H9 (cell line): ENCODE data around the gene NBEA. TPM values are rescaled to one million over a fixed set of nuclear protein-coding genes. Genes with fewer than 3 reads are reported as not detected.

ENCODE experiments used
- DNase-seq: peaks from one replicate; pipeline ENCODE4 v3.0.0-alpha.2; 2017
- H2AFZ ChIP-seq: one replicate; pipeline ENCODE4 v1.6.1; 2013; ENCODE audit warnings: mild to moderate bottlenecking, low read length, control low read depth, moderate library complexity
- H2AK5ac ChIP-seq: 2 replicates; pipeline ENCODE4 v1.6.1; 2013; ENCODE audit warnings: low read length, control low read depth, mixed read lengths; ENCODE audit not compliant: insufficient read length
- H2BK120ac ChIP-seq: one replicate; pipeline ENCODE4 v1.6.1; 2013; ENCODE audit warnings: low read depth, mild to moderate bottlenecking, low read length, control low read depth, inconsistent platforms; ENCODE audit not compliant: poor library complexity, severe bottlenecking
- H2BK12ac ChIP-seq: 2 replicates; pipeline ENCODE4 v1.6.1; 2013; ENCODE audit warnings: low read length, control low read depth, mixed read lengths, low read depth; ENCODE audit not compliant: insufficient read length
- H2BK15ac ChIP-seq: 2 replicates; pipeline ENCODE4 v1.6.1; 2013; ENCODE audit warnings: low read depth, low read length, control low read depth
- H2BK20ac ChIP-seq: one replicate; pipeline ENCODE4 v1.6.1; 2013; ENCODE audit warnings: low read depth, mild to moderate bottlenecking, low read length, control low read depth, inconsistent platforms; ENCODE audit not compliant: poor library complexity, severe bottlenecking
- H2BK5ac ChIP-seq: 2 replicates; pipeline ENCODE4 v1.6.1; 2013; ENCODE audit warnings: low read length, control low read depth, mixed read lengths; ENCODE audit not compliant: insufficient read length
- H3K14ac ChIP-seq: 2 replicates; pipeline ENCODE4 v1.6.1; 2013; ENCODE audit warnings: low read length, control low read depth; ENCODE audit not compliant: insufficient read depth
- H3K18ac ChIP-seq: 2 replicates; pipeline ENCODE4 v1.6.1; 2013; ENCODE audit warnings: low read depth, mild to moderate bottlenecking, mixed read lengths, low read length, control low read depth; ENCODE audit not compliant: insufficient read length
- H3K23ac ChIP-seq: 2 replicates; pipeline ENCODE4 v1.6.1; 2013; ENCODE audit warnings: low read length, control low read depth, mixed read lengths, low read depth; ENCODE audit not compliant: insufficient read length
- H3K23me2 ChIP-seq: 2 replicates; pipeline ENCODE4 v1.6.1; 2013; ENCODE audit warnings: low read depth, mild to moderate bottlenecking, mixed read lengths, low read length, control low read depth; ENCODE audit not compliant: insufficient read length, poor library complexity, severe bottlenecking
- H3K27ac ChIP-seq: 2 replicates; pipeline ENCODE4 v1.5.1; 2013; ENCODE audit warnings: low read length, control low read depth, mixed read lengths, low read depth; ENCODE audit not compliant: insufficient read length
- H3K27me3 ChIP-seq: 2 replicates; pipeline ENCODE4 v1.6.1; 2013; ENCODE audit warnings: low read length, control low read depth, inconsistent platforms; ENCODE audit not compliant: insufficient read depth
- H3K4ac ChIP-seq: 2 replicates; pipeline ENCODE4 v1.6.1; 2013; ENCODE audit warnings: low read depth, mild to moderate bottlenecking, control low read depth, inconsistent platforms, low read length, moderate library complexity
- H3K4me1 ChIP-seq: 2 replicates; pipeline ENCODE4 v1.6.1; 2013; ENCODE audit warnings: low read length, control low read depth, inconsistent platforms; ENCODE audit not compliant: insufficient read depth
- H3K4me2 ChIP-seq: 2 replicates; pipeline ENCODE4 v1.6.1; 2013; ENCODE audit warnings: low read length, control low read depth, mixed read lengths; ENCODE audit not compliant: insufficient read length, insufficient read depth
- H3K56ac ChIP-seq: 2 replicates; pipeline ENCODE4 v1.6.1; 2013; ENCODE audit warnings: low read depth, mild to moderate bottlenecking, mixed read lengths, low read length, control low read depth; ENCODE audit not compliant: insufficient read length
- H3K79me1 ChIP-seq: 2 replicates; pipeline ENCODE4 v1.6.1; 2013; ENCODE audit warnings: low read depth, mild to moderate bottlenecking, moderate library complexity, low read length, control low read depth, inconsistent platforms; ENCODE audit not compliant: insufficient read depth, poor library complexity, severe bottlenecking
- H3K79me2 ChIP-seq: 2 replicates; pipeline ENCODE4 v1.6.1; 2013; ENCODE audit warnings: low read length, control low read depth, inconsistent platforms; ENCODE audit not compliant: insufficient read depth
- H3K9ac ChIP-seq: 2 replicates; pipeline ENCODE4 v1.6.1; 2013; ENCODE audit warnings: low read length, control low read depth, mixed read lengths; ENCODE audit not compliant: insufficient read length; ENCODE audit errors: extremely low read depth
- H3K9me3 ChIP-seq: one replicate; pipeline ENCODE4 v1.6.1; 2013; ENCODE audit warnings: low read depth, low read length, inconsistent platforms; ENCODE audit not compliant: control insufficient read depth
- H3T11ph ChIP-seq: one replicate; pipeline ENCODE4 v1.6.1; 2013; ENCODE audit warnings: mild to moderate bottlenecking, low read length, control low read depth, inconsistent platforms
- H4K20me1 ChIP-seq: one replicate; pipeline ENCODE4 v1.6.1; 2013; ENCODE audit not compliant: control insufficient read depth, insufficient read length, insufficient read depth
- H4K5ac ChIP-seq: 2 replicates; pipeline ENCODE4 v1.6.1; 2013; ENCODE audit warnings: low read depth, mild to moderate bottlenecking, mixed read lengths, low read length, control low read depth; ENCODE audit not compliant: insufficient read length
- H4K8ac ChIP-seq: replicated peaks from 2 replicates; pipeline ENCODE4 v1.6.1; 2013; ENCODE audit warnings: low read length, control low read depth, mixed read lengths, low read depth; ENCODE audit not compliant: insufficient read length
- H4K91ac ChIP-seq: 2 replicates; pipeline ENCODE4 v1.6.1; 2013; ENCODE audit warnings: low read depth, mild to moderate bottlenecking, moderate library complexity, mixed read lengths, low read length, control low read depth; ENCODE audit not compliant: insufficient read length
- H3K27ac Mint-ChIP-seq, 3 experiments: 2 replicates in 2 of 3; 3 replicates in 1 of 3; pipeline ENCODE4 v1.8.0; 2020 to 2021; ENCODE audit warnings: mixed read lengths in 3 of 3, mild to moderate bottlenecking in 1 of 3, moderate library complexity in 1 of 3
- H3K27me3 Mint-ChIP-seq: 2 replicates; pipeline ENCODE4 v1.8.0; 2021; ENCODE audit warnings: low read depth, mild to moderate bottlenecking, moderate library complexity, mixed read lengths
- H3K36me3 Mint-ChIP-seq, 3 experiments: 2 replicates in 2 of 3; 3 replicates in 1 of 3; pipeline ENCODE4 v1.8.0; 2020 to 2021; ENCODE audit warnings: low read depth in 3 of 3, mixed read lengths in 3 of 3; ENCODE audit not compliant: insufficient read depth in 1 of 3
- H3K4me1 Mint-ChIP-seq, 2 experiments: 2 replicates each; pipeline ENCODE4 v1.8.0; 2020; ENCODE audit warnings: mixed read lengths in 2 of 2
- H3K4me3 Mint-ChIP-seq, 2 experiments: 2 replicates in 1 of 2; 3 replicates in 1 of 2; pipeline ENCODE4 v1.8.0; 2020 to 2021; ENCODE audit warnings: mild to moderate bottlenecking in 2 of 2, mixed read lengths in 2 of 2, moderate library complexity in 1 of 2
- H3K9me3 Mint-ChIP-seq, 2 experiments: 2 replicates in 1 of 2; 3 replicates in 1 of 2; pipeline ENCODE4 v1.8.0; 2020; ENCODE audit warnings: mild to moderate bottlenecking in 2 of 2, mixed read lengths in 2 of 2, moderate library complexity in 1 of 2
- WGBS: extraction: QIAGEN DNeasy Blood & Tissue Kit; methylation state at CpG from one replicate; pipeline ENCODE4 v1.1.7; 2013; ENCODE audit warnings: missing lambda C conversion rate, low lambda C conversion rate, mixed read lengths; ENCODE audit not compliant: insufficient read length; ENCODE audit errors: extremely low coverage; 5-methylcytosine and 5-hydroxymethylcytosine counted together
- total RNA-seq: library from RNA; stranded (reverse); gene quantifications from 2 replicates; pipeline ENCODE4 v1.2.1, GENCODE V29; 2021
- TF ChIP-seq, protein P1 (sequence below): fragments of 200-600 bp; sonication (generic); conservative IDR thresholded peaks from 3 replicates; pipeline ENCODE4 v1.8.0; 2021; ENCODE audit warnings: antibody characterized with exemption, mild to moderate bottlenecking

NBEA gene
- total RNA-seq, 1 experiment from 2014 or later, result 17.3 TPM

DNA sequence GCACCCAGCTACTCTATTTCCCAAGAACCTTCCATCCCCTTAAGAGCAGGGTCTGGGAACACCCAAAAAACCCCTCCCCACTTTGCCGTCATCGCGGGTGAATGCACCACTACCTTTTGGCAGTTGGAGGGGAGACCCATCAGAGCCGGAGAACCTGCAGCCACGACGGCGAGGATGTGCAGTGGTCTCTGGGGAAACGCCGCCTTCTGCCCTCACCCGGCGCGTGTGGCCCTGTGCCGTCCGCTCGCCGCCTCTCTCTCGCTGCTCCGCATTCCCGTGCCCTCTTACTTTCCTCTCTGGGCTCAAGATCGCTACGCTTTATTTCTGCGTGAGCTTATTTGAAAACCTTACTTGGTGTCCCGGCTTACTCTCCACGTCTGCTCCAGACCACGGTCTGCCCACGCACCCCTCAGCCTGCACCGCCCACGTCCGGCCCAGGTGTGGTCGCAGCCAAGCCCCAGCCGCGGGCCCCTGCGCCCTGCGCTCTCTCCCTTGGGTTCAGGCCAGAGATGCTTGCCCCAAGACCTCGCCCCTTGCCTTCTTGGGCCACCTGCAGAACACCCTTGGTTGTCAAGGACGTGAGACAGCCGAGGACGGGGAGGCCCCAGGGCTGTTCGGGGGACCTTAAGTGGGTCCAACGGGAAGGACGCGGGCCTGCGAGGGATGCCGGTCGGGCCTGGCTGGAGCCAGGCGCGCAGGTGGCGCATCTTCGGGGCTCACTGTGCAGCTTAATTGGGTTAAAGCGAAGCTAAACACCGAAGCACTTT, 536.4 kb downstream of the NBEA start:
- Mint-ChIP-seq H3K27me3 (peaks cover 75% of the 10 kb centered on the region), H3K36me3 (peaks cover 0 to 3% (median 0%) of the 10 kb centered on the region in 3 experiments; a peak in 2 of 7 replicates), H3K4me3 (peak overlapping the region; percentile 62 to 80), H3K4me1 (peaks cover 42 to 50% of the 10 kb centered on the region in 2 experiments), H3K27ac (no peak overlapping the region), H3K9me3 (no peaks in the 10 kb centered on the region; a peak in 1 of 5 replicates)
- no peaks in the 10 kb centered on the region for H4K20me1 ChIP-seq
- H3T11ph ChIP-seq, result no peak overlapping the region
- H3K4me1 ChIP-seq, result no peaks in the 10 kb centered on the region; the same call in 1 of the 2 replicates
- no peaks in the 10 kb centered on the region for H3K9me3 ChIP-seq
- no peak overlapping the region for H3K9ac ChIP-seq
- no CpG with 5 or more reads among the region's 51 CpGs for WGBS
- DNase-seq, result peak; percentile 61
- no peak overlapping the region for H2AFZ ChIP-seq
- no peak overlapping the region for H3K27ac ChIP-seq
- no peak overlapping the region for H2BK15ac ChIP-seq
- no peak overlapping the region for H4K8ac ChIP-seq
- H3K23ac ChIP-seq, result no peak overlapping the region
- H3K79me1 ChIP-seq, result no peaks in the 10 kb centered on the region
- no peak overlapping the region for H2BK120ac ChIP-seq
- no peak overlapping the region for H2BK12ac ChIP-seq
- TF ChIP-seq, protein P1, sequence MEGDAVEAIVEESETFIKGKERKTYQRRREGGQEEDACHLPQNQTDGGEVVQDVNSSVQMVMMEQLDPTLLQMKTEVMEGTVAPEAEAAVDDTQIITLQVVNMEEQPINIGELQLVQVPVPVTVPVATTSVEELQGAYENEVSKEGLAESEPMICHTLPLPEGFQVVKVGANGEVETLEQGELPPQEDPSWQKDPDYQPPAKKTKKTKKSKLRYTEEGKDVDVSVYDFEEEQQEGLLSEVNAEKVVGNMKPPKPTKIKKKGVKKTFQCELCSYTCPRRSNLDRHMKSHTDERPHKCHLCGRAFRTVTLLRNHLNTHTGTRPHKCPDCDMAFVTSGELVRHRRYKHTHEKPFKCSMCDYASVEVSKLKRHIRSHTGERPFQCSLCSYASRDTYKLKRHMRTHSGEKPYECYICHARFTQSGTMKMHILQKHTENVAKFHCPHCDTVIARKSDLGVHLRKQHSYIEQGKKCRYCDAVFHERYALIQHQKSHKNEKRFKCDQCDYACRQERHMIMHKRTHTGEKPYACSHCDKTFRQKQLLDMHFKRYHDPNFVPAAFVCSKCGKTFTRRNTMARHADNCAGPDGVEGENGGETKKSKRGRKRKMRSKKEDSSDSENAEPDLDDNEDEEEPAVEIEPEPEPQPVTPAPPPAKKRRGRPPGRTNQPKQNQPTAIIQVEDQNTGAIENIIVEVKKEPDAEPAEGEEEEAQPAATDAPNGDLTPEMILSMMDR, result no peak
- no peak overlapping the region for H3K56ac ChIP-seq
- no peak overlapping the region for H3K4ac ChIP-seq
- H3K18ac ChIP-seq, result no peak overlapping the region
- H2AK5ac ChIP-seq, result no peak overlapping the region
- H4K5ac ChIP-seq, result no peak overlapping the region
- H4K91ac ChIP-seq, result no peak overlapping the region
- no peak overlapping the region; the same call in 1 of the 2 replicates for H3K14ac ChIP-seq
- H3K23me2 ChIP-seq, result peaks cover 31% of the 10 kb centered on the region
- peak overlapping the region; percentile 73 for H3K4me2 ChIP-seq
- H3K79me2 ChIP-seq, result no peaks in the 10 kb centered on the region
- H3K27me3 ChIP-seq, result peaks cover 42% of the 10 kb centered on the region
- H2BK20ac ChIP-seq, result no peak overlapping the region
- no peak overlapping the region for H2BK5ac ChIP-seq
